ENCODE data around the gene NPHP4. TPM values are rescaled to one million over a fixed set of nuclear protein-coding genes. Genes with fewer than 3 reads are reported as not detected.

Gene NPHP4
- total RNA-seq, 2 donors from 2014 or later, result 6.2 to 15.9 TPM

- Histone ChIP-seq H3K9ac (ENCODE audit: low read depth in 2 of 2, low read length in 2 of 2) (peak overlapping the region in 1 of 2 donors; percentile 63), H3K4me3 (peak overlapping the region; percentile 88), H3K27me3 (no peaks in the 10 kb centered on the region), H3K4me1 (peaks cover 5% of the 10 kb centered on the region), H3K9me3 (no peaks in the 10 kb centered on the region), H3K27ac (no peak overlapping the region), H3K36me3 (no peaks in the 10 kb centered on the region)
- intact Hi-C loops (cut with DNase I), result no loop called here
- DNase-seq, result no peak
- no peak for TF ChIP-seq CTCF (IDR thresholded peaks at IDR 0.05)
These were observed 1.3 kb downstream of the NPHP4 start for GRCh38 chr1:5990913-5991312.

GRCh38 chr1:5989731-5990271 lies 2.4 kb downstream of the NPHP4 start:
- intact Hi-C loops (cut with DNase I), result no loop called here
- Histone ChIP-seq H3K4me3 (no peak overlapping the region), H3K9me3 (no peaks in the 10 kb centered on the region), H3K27ac (no peak overlapping the region), H3K27me3 (no peaks in the 10 kb centered on the region), H3K36me3 (no peaks in the 10 kb centered on the region), H3K9ac (ENCODE audit: low read depth in 2 of 2, low read length in 2 of 2) (no peak overlapping the region), H3K4me1 (peaks cover 5% of the 10 kb centered on the region)
- no peak for TF ChIP-seq CTCF (IDR thresholded peaks at IDR 0.05)
- DNase-seq, result no peak

- no peaks in the 10 kb centered on the region for H3K27me3 ChIP-seq
- peaks cover 5% of the 10 kb centered on the region for H3K4me1 ChIP-seq
- intact Hi-C loops (cut with DNase I), result no loop called here
- no peaks in the 10 kb centered on the region for H3K9me3 ChIP-seq
- no peak overlapping the region for H3K27ac ChIP-seq
- no peak for DNase-seq
- H3K36me3 ChIP-seq, result no peaks in the 10 kb centered on the region
- H3K4me3 ChIP-seq, result no peak overlapping the region
- H3K9ac ChIP-seq (ENCODE audit: low read depth in 2 of 2, low read length in 2 of 2), result no peak overlapping the region
- TF ChIP-seq CTCF (IDR thresholded peaks at IDR 0.05), result no peak
These were observed 3.0 kb downstream of the NPHP4 start for GRCh38 chr1:5989286-5989605.

GRCh38 chr1:5988596-5989285 lies 3.5 kb downstream of the NPHP4 start:
- no peaks in the 10 kb centered on the region for H3K27me3 ChIP-seq
- no peak for DNase-seq
- intact Hi-C loops (cut with DNase I), result no loop called here

GRCh38 chr1:5986018-5986417 lies 6.2 kb downstream of the NPHP4 start:
- no peak overlapping the region for H3K27ac ChIP-seq
- no peaks in the 10 kb centered on the region for H3K27me3 ChIP-seq
- no peak overlapping the region for H3K4me3 ChIP-seq
- no peak overlapping the region for H3K9ac ChIP-seq (ENCODE audit: low read depth in 2 of 2, low read length in 2 of 2)
- TF ChIP-seq CTCF (IDR thresholded peaks at IDR 0.05), result no peak
- H3K36me3 ChIP-seq, result no peaks in the 10 kb centered on the region
- DNase-seq, result no peak
- H3K9me3 ChIP-seq, result no peaks in the 10 kb centered on the region
- peaks cover 4% of the 10 kb centered on the region for H3K4me1 ChIP-seq
- intact Hi-C loops (cut with DNase I), result no loop called here

More at GRCh38 chr1:5988596-5989285, 3.5 kb downstream of the NPHP4 start:
- TF ChIP-seq CTCF (IDR thresholded peaks at IDR 0.05), result no peak
- H3K27ac ChIP-seq, result no peak overlapping the region
- no peak overlapping the region for H3K4me3 ChIP-seq
- H3K9me3 ChIP-seq, result no peaks in the 10 kb centered on the region
- H3K9ac ChIP-seq (ENCODE audit: low read depth in 2 of 2, low read length in 2 of 2), result no peak overlapping the region
- H3K4me1 ChIP-seq, result peaks cover 5% of the 10 kb centered on the region
- no peaks in the 10 kb centered on the region for H3K36me3 ChIP-seq
